Measurements from ENCODE around the gene SDHAF2. TPM values are rescaled to one million over a fixed set of nuclear protein-coding genes. Genes with fewer than 3 reads are reported as not detected.
A peak's percentile ranks its signal among the peaks of the same experiment; 100 is the strongest.

SDHAF2 gene
- total RNA-seq, 1 experiment from 2014 or later: 34.0 TPM

- ChIA-PET CTCF (interaction anchor here (1.0 to 1.7 kb wide), 2 partner anchors 16 to 65 kb away, joined by 3 to 5 read pairs; no protein-coding TSS in a partner anchor), RAD21 (ENCODE audit: low non-redundant PET in 1 of 2, low total read pairs in 2 of 2, uncharacterized antibody in 2 of 2, unreplicated experiment in 2 of 2) (no interaction called here), POLR2A (interaction anchor here (1.1 to 1.7 kb wide), 4 partner anchors 9 to 66 kb away, joined by 4 to 8 read pairs (median 6); partner anchors contain the start of genes CPSF7, SDHAF2 and TMEM216)
- Histone ChIP-seq H3K4me3 (replicated peaks in 1 of 2; ENCODE audit: low read depth in 1 of 2, low read length in 2 of 2) (no peak overlapping the region), H3K9ac (ENCODE audit: low read length) (no peak overlapping the region), H3K79me2 (ENCODE audit: insufficient read depth, low read length) (peaks cover 6% of the 10 kb centered on the region; the same call in 1 of the 2 replicates), H3K27ac (ENCODE audit: low read depth, low read length) (no peak overlapping the region), H3K36me3 (ENCODE audit: control insufficient read depth in 1 of 2, insufficient read depth in 2 of 2, low read length in 2 of 2) (peaks cover 32 to 35% of the 10 kb centered on the region in 2 experiments; a peak in 3 of 4 replicates), H3K4me1 (ENCODE audit: control insufficient read depth in 1 of 2, insufficient read depth in 2 of 2, low read length in 2 of 2) (no peaks in the 10 kb centered on the region), H4K20me1 (ENCODE audit: insufficient read depth) (no peaks in the 10 kb centered on the region), H3K9me2 (ENCODE audit: insufficient read depth) (no peaks in the 10 kb centered on the region), H3K27me3 (ENCODE audit: insufficient read depth, low read length) (no peaks in the 10 kb centered on the region), H3K9me3 (ENCODE audit: control insufficient read depth in 1 of 2, insufficient read depth in 1 of 2, low read depth in 1 of 2, low read length in 2 of 2) (no peaks in the 10 kb centered on the region), H3K4me2 (ENCODE audit: low read length) (no peak overlapping the region), H2AFZ (ENCODE audit: low read depth, low read length, poor library complexity, severe bottlenecking) (no peak overlapping the region)
- no TSS peak for BruUV-seq (replicated peaks)
- intact Hi-C loops (cut with micrococcal nuclease): no loop called here
- no peak; the same call in 1 of the 2 replicates for ATAC-seq
- TF ChIP-seq SIN3A (IDR thresholded peaks at IDR 0.05; ENCODE audit: low read depth) (0 out of 2 replicates have a peak, but pooled peaks have one; percentile 30), EZH2 (IDR thresholded peaks at IDR 0.05) (no peak)
- no peak for DNase-seq (ENCODE audit: low read depth, low spot score)
Measured at GRCh38 chr11:61401573-61401972, 28.4 kb upstream of the SDHAF2 start.

DNA sequence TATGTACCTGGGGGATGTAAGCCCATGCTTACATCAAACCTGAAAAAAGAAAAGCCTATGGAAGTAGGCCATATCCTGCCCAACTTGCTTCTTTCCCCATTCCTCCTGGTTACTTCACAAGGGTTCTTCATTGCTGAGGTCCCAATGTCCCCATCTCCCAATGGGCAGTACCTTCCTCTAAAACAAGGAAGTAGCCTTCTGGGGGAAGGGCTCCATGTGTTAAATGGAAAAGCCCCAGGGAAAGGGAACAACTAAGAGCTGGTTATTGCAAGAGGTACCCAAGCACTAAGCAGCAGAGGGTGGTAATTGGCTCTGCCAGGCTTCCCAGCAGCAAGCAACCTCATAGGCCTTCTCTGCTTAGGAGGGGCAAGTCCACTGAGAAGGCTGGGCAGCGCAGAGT is 26.3 kb upstream of the SDHAF2 start:
- ChIA-PET CTCF (no interaction called here), RAD21 (ENCODE audit: low non-redundant PET in 1 of 2, low total read pairs in 2 of 2, uncharacterized antibody in 2 of 2, unreplicated experiment in 2 of 2) (no interaction called here), POLR2A (no interaction called here)
- H3K79me2 ChIP-seq (ENCODE audit: insufficient read depth, low read length): peaks cover 20% of the 10 kb centered on the region
- H3K9me2 ChIP-seq (ENCODE audit: insufficient read depth): no peaks in the 10 kb centered on the region
- no peak overlapping the region for H3K27ac ChIP-seq (ENCODE audit: low read depth, low read length)
- intact Hi-C loops (cut with micrococcal nuclease): no loop called here
- no peak overlapping the region for H2AFZ ChIP-seq (ENCODE audit: low read depth, low read length, poor library complexity, severe bottlenecking)
- peaks cover 8% of the 10 kb centered on the region; the same call in 1 of the 2 replicates for H4K20me1 ChIP-seq (ENCODE audit: insufficient read depth)
- TF ChIP-seq EGR1 (IDR thresholded peaks at IDR 0.05; ENCODE audit: low read depth) (no peak), ZBTB33 (IDR thresholded peaks at IDR 0.05; ENCODE audit: extremely low read depth, insufficient replicate concordance, low read length) (no peak), REST (IDR thresholded peaks at IDR 0.05; ENCODE audit: low read depth) (no peak), JUND (IDR thresholded peaks at IDR 0.05) (no peak), CBX3 (IDR thresholded peaks at IDR 0.05; ENCODE audit: low read depth) (no peak), ZNF274 (IDR thresholded peaks at IDR 0.05; ENCODE audit: low read depth, low read length) (no peak)
- TF ChIP-seq, protein P1, sequence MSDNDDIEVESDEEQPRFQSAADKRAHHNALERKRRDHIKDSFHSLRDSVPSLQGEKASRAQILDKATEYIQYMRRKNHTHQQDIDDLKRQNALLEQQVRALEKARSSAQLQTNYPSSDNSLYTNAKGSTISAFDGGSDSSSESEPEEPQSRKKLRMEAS (IDR thresholded peaks at IDR 0.05): no peak
- no peaks in the 10 kb centered on the region for H3K9me3 ChIP-seq (ENCODE audit: control insufficient read depth in 1 of 2, insufficient read depth in 1 of 2, low read depth in 1 of 2, low read length in 2 of 2)
- no peak overlapping the region for H3K4me3 ChIP-seq (replicated peaks in 1 of 2; ENCODE audit: low read depth in 1 of 2, low read length in 2 of 2)
- H3K27me3 ChIP-seq (ENCODE audit: insufficient read depth, low read length): no peaks in the 10 kb centered on the region
- H3K4me1 ChIP-seq (ENCODE audit: control insufficient read depth in 1 of 2, insufficient read depth in 2 of 2, low read length in 2 of 2): no peaks in the 10 kb centered on the region
- no peak overlapping the region for H3K9ac ChIP-seq (ENCODE audit: low read length)
- DNase-seq (ENCODE audit: low read depth, low spot score) (no peak), ATAC-seq (no peak)
- no TSS peak for BruUV-seq (replicated peaks)
- no peak overlapping the region for H3K4me2 ChIP-seq (ENCODE audit: low read length)
- peaks cover 43 to 53% of the 10 kb centered on the region in 2 experiments; a peak in 3 of 4 replicates for H3K36me3 ChIP-seq (ENCODE audit: control insufficient read depth in 1 of 2, insufficient read depth in 2 of 2, low read length in 2 of 2)
